ENCODE data around the gene INPP5A. TPM values are rescaled to one million over a fixed set of nuclear protein-coding genes. Genes with fewer than 3 reads are reported as not detected.

Gene INPP5A
- total RNA-seq, 4 donors from 2014 or later, result 34.8 to 80.8 (median 52.8) TPM

GRCh38 chr10:132774902-132775863 is 237.6 kb downstream of the INPP5A start:
- peak; percentile 69 for DNase-seq
- Histone ChIP-seq H3K4me1 (peaks cover 0 to 11% (median 4%) of the 10 kb centered on the region in 4 donors), H3K27ac (peak overlapping the region in 1 of 4 donors; percentile 75), H3K27me3 (peaks cover 2% of the 10 kb centered on the region), H3K36me3 (peaks cover 0 to 16% (median 3%) of the 10 kb centered on the region in 4 donors), H3K4me3 (no peak overlapping the region), H3K9me3 (no peaks in the 10 kb centered on the region)
- 64% methylated on average over 19 of the region's 22 CpGs; no CpG with 5 or more reads in 1 of the 2 donors for WGBS, 2 donors (ENCODE audit: low coverage in 1 of 2)
- no peak for TF ChIP-seq POLR2AphosphoS5 (IDR thresholded peaks at IDR 0.05)
- TF ChIP-seq EP300 (IDR thresholded peaks at IDR 0.05; ENCODE audit: low read depth), result no peak
- no peak for TF ChIP-seq CTCF (IDR thresholded peaks at IDR 0.05)
- no peak for TF ChIP-seq POLR2A (IDR thresholded peaks at IDR 0.05)
- intact Hi-C loops (cut with DNase I; ENCODE audit: low total_unique reads), result loop anchor here (5.0 kb wide), 1 partner anchor 762 kb away; no protein-coding TSS in a partner anchor
- in situ Hi-C loops (cut with MboI; ENCODE audit: low pct_ligation_motif_present in 1 of 4, low pct_unique_long_range_greater_than_20kb in 1 of 4, low sequenced_read_pairs in 3 of 4), result no loop called here

- peaks cover 0 to 11% (median 4%) of the 10 kb centered on the region in 4 donors for H3K4me1 ChIP-seq
- no peak overlapping the region for H3K4me3 ChIP-seq
- DNase-seq, result no peak
- H3K9me3 ChIP-seq, result no peaks in the 10 kb centered on the region
- in situ Hi-C loops (cut with MboI; ENCODE audit: low pct_ligation_motif_present in 1 of 4, low pct_unique_long_range_greater_than_20kb in 1 of 4, low sequenced_read_pairs in 3 of 4) (no loop called here), intact Hi-C loops (cut with DNase I; ENCODE audit: low total_unique reads) (loop anchor here (5.0 kb wide), 1 partner anchor 761 kb away; no protein-coding TSS in a partner anchor)
- peaks cover 2% of the 10 kb centered on the region for H3K27me3 ChIP-seq
- TF ChIP-seq POLR2AphosphoS5 (IDR thresholded peaks at IDR 0.05), result no peak
- TF ChIP-seq CTCF (IDR thresholded peaks at IDR 0.05), result no peak
- no peak for TF ChIP-seq POLR2A (IDR thresholded peaks at IDR 0.05)
- no peak for TF ChIP-seq EP300 (IDR thresholded peaks at IDR 0.05; ENCODE audit: low read depth)
- H3K36me3 ChIP-seq, result peaks cover 0 to 18% (median 3%) of the 10 kb centered on the region in 4 donors
- no peak overlapping the region for H3K27ac ChIP-seq
- 92% methylated on average over 18 of the region's 18 CpGs; no CpG with 5 or more reads in 1 of the 2 donors for WGBS, 2 donors (ENCODE audit: low coverage in 1 of 2)
Measured at GRCh38 chr10:132776186-132776585, 238.6 kb downstream of the INPP5A start.

- H3K36me3 ChIP-seq, result peaks cover 0 to 24% (median 3%) of the 10 kb centered on the region in 4 donors
- in situ Hi-C loops (cut with MboI; ENCODE audit: low pct_ligation_motif_present in 1 of 4, low pct_unique_long_range_greater_than_20kb in 1 of 4, low sequenced_read_pairs in 3 of 4), result no loop called here
- 83% methylated on average over 18 of the region's 18 CpGs; no CpG with 5 or more reads in 1 of the 2 donors for WGBS, 2 donors (ENCODE audit: low coverage in 1 of 2)
- peaks cover 2% of the 10 kb centered on the region for H3K27me3 ChIP-seq
- H3K4me1 ChIP-seq, result peaks cover 0 to 11% (median 4%) of the 10 kb centered on the region in 4 donors
- TF ChIP-seq CTCF (IDR thresholded peaks at IDR 0.05) (no peak), POLR2A (IDR thresholded peaks at IDR 0.05) (no peak), POLR2AphosphoS5 (IDR thresholded peaks at IDR 0.05) (no peak), EP300 (IDR thresholded peaks at IDR 0.05; ENCODE audit: low read depth) (no peak)
- H3K9me3 ChIP-seq, result no peaks in the 10 kb centered on the region
- H3K27ac ChIP-seq, result no peak overlapping the region
- intact Hi-C loops (cut with DNase I; ENCODE audit: low total_unique reads), result loop anchor here (5.0 kb wide), 1 partner anchor 760 kb away; no protein-coding TSS in a partner anchor
- DNase-seq, result no peak
- H3K4me3 ChIP-seq, result no peak overlapping the region
Measured at GRCh38 chr10:132776821-132777220, 239.2 kb downstream of the INPP5A start.

- DNase-seq, result no peak
- peaks cover 2% of the 10 kb centered on the region for H3K27me3 ChIP-seq
- no peaks in the 10 kb centered on the region for H3K9me3 ChIP-seq
- 83 to 95% methylated on average over 1 to 14 of the region's 14 CpGs for WGBS, 2 donors (ENCODE audit: low coverage in 1 of 2)
- H3K4me1 ChIP-seq, result peaks cover 0 to 11% (median 4%) of the 10 kb centered on the region in 4 donors
- no peak for TF ChIP-seq CTCF (IDR thresholded peaks at IDR 0.05)
- no peak for TF ChIP-seq POLR2AphosphoS5 (IDR thresholded peaks at IDR 0.05)
- TF ChIP-seq EP300 (IDR thresholded peaks at IDR 0.05; ENCODE audit: low read depth), result no peak
- no peak for TF ChIP-seq POLR2A (IDR thresholded peaks at IDR 0.05)
- H3K36me3 ChIP-seq, result peaks cover 0 to 30% (median 3%) of the 10 kb centered on the region in 4 donors
- in situ Hi-C loops (cut with MboI; ENCODE audit: low pct_ligation_motif_present in 1 of 4, low pct_unique_long_range_greater_than_20kb in 1 of 4, low sequenced_read_pairs in 3 of 4) (no loop called here), intact Hi-C loops (cut with DNase I; ENCODE audit: low total_unique reads) (loop anchor here (5.0 kb wide), 1 partner anchor 760 kb away; no protein-coding TSS in a partner anchor)
- H3K27ac ChIP-seq, result no peak overlapping the region
- H3K4me3 ChIP-seq, result no peak overlapping the region
Measured at GRCh38 chr10:132777441-132777840, 239.9 kb downstream of the INPP5A start.

Data from transverse colon (tissue), 4 donors.